Activated CD4-positive, alpha-beta T cell treated with anti-CD3 and anti-CD28 coated beads for 4 hours (primary cell): ENCODE data around the gene CEP68.
"Not testable (repeated sequence)": the region's sequence is repeated elsewhere in the genome, so short reads cannot be mapped to it uniquely, and the experiment has no call there.

Experiments
- DNase-seq, 2 donors: peaks; one replicate each; pipeline ENCODE4 v3.0.0-alpha.2; 2020

Gene CEP68

GRCh38 chr2:65092791-65093190, 36.6 kb downstream of the CEP68 start:
- DNase-seq = no peak

- DNase-seq = no peak
Observed at GRCh38 chr2:65093211-65093610, 37.0 kb downstream of the CEP68 start.

GRCh38 chr2:65096948-65097347, 40.7 kb downstream of the CEP68 start:
- DNase-seq = no peak

GRCh38 chr2:65097844-65098243, 41.6 kb downstream of the CEP68 start:
- DNase-seq = no peak

- no peak for DNase-seq
Observed at GRCh38 chr2:65098741-65099140, 42.5 kb downstream of the CEP68 start.

- no peak for DNase-seq
Observed at GRCh38 chr2:65101071-65101470, 44.9 kb downstream of the CEP68 start.

GRCh38 chr2:65103013-65103715, 46.9 kb downstream of the CEP68 start:
- no peak for DNase-seq

- no peak for DNase-seq
Observed at GRCh38 chr2:65107530-65107929, 51.3 kb downstream of the CEP68 start.

- DNase-seq = no peak
Observed at GRCh38 chr2:65108780-65109179, 52.6 kb downstream of the CEP68 start.

- no peak for DNase-seq
Observed at GRCh38 chr2:65112633-65113032, 56.4 kb downstream of the CEP68 start.

GRCh38 chr2:65113229-65113628, 57.0 kb downstream of the CEP68 start:
- DNase-seq = no peak

- DNase-seq = no peak
Observed at GRCh38 chr2:65113816-65114215, 57.6 kb downstream of the CEP68 start.

- no peak for DNase-seq
Observed at GRCh38 chr2:65114921-65115320, 58.7 kb downstream of the CEP68 start.

GRCh38 chr2:65116645-65117044, 60.4 kb downstream of the CEP68 start:
- no peak for DNase-seq

GRCh38 chr2:65120990-65121693, 64.9 kb downstream of the CEP68 start:
- no peak for DNase-seq

- DNase-seq = no peak
Observed at GRCh38 chr2:65122313-65122712, 66.1 kb downstream of the CEP68 start.

GRCh38 chr2:65125457-65125856, 69.2 kb downstream of the CEP68 start:
- DNase-seq = not testable (repeated sequence)

GRCh38 chr2:65128297-65129190, 72.3 kb downstream of the CEP68 start:
- DNase-seq = peak in 1 of 2 donors; percentile 7

GRCh38 chr2:65129286-65129825, 73.1 kb downstream of the CEP68 start:
- peak; percentile 16 to 40 for DNase-seq

- DNase-seq = peak; percentile 100
Observed at GRCh38 chr2:65129826-65130663, 73.8 kb downstream of the CEP68 start, which contains the start of gene RAB1A. Gene RAB1A, minus strand, starts transcription at chr2:65130106. Its CDS starts 191 bp downstream, at chr2:65129915.

GRCh38 chr2:65130664-65131175, 74.5 kb downstream of the CEP68 start:
- DNase-seq = no peak

GRCh38 chr2:65132930-65133329, 76.7 kb downstream of the CEP68 start:
- DNase-seq = not testable (repeated sequence)
